Heart left ventricle (tissue), 16 donors: ENCODE data around the gene POLR2L. TPM values are rescaled to one million over a fixed set of nuclear protein-coding genes. Genes with fewer than 3 reads are reported as not detected.

ENCODE experiments used
- ATAC-seq, 4 donors: fragments of 200-7000 bp; cut with Tn5 transposase; one replicate each; pipeline ENCODE4 v1.9.1; 2020 to 2022; ENCODE audit warnings: moderate library complexity in 4 of 4, mild to moderate bottlenecking in 3 of 4, moderate number of reproducible peaks in 1 of 4
- DNase-seq, 5 donors: peaks; one replicate each; pipeline ENCODE4 v3.0.0-alpha.2; 2020
- H3K27ac ChIP-seq, 12 donors: fragments of 200-600 bp; sonication (generic) in 4 of 12; one replicate each; pipeline versions ENCODE4 v1.5.0 to v1.8.0; 2016 to 2022; ENCODE audit warnings: mild to moderate bottlenecking in 2 of 12
- H3K27me3 ChIP-seq, 9 donors: fragments of 200-600 bp; sonication (generic) in 2 of 9; one replicate each; pipeline versions ENCODE4 v1.5.1 to v1.8.0; 2016 to 2022; ENCODE audit warnings: mild to moderate bottlenecking in 3 of 9
- H3K36me3 ChIP-seq, 9 donors: fragments of 200-600 bp; sonication (generic) in 2 of 9; one replicate each; pipeline versions ENCODE4 v1.5.0 to v1.8.0; 2018 to 2022; ENCODE audit warnings: mild to moderate bottlenecking in 2 of 9
- H3K4me1 ChIP-seq, 12 donors: fragments of 200-600 bp; sonication (generic) in 4 of 12; one replicate each; pipeline versions ENCODE4 v1.5.0 to v1.8.0; 2016 to 2022; ENCODE audit warnings: mild to moderate bottlenecking in 3 of 12
- H3K4me3 ChIP-seq, 12 donors: fragments of 200-600 bp; sonication (generic) in 4 of 12; one replicate each; pipeline versions ENCODE4 v1.5.0 to v1.8.0; 2017 to 2022; ENCODE audit warnings: mild to moderate bottlenecking in 9 of 12, moderate library complexity in 4 of 12
- H3K9me3 ChIP-seq, 12 donors: fragments of 200-600 bp; sonication (generic) in 4 of 12; one replicate each; pipeline versions ENCODE4 v1.5.0 to v1.8.0; 2016 to 2022; ENCODE audit warnings: mild to moderate bottlenecking in 1 of 12
- POLR2A ChIP-seq, 2 donors: fragments of 450-650 bp; IDR thresholded peaks; one replicate each; pipeline ENCODE4 v1.6.1; 2017; ENCODE audit warnings: antibody characterized with exemption in 2 of 2, mild to moderate bottlenecking in 2 of 2, moderate library complexity in 2 of 2
- WGBS, 4 donors: extraction: QIAGEN DNeasy Blood & Tissue Kit in 2 of 4; methylation state at CpG; one replicate each; pipeline versions ENCODE4 v1.1.5 to v1.1.7; 2013 to 2018; 5-methylcytosine and 5-hydroxymethylcytosine counted together
- intact Hi-C, 10 donors: fragments of 100-400 bp; cut with DNase I; formaldehyde crosslinking; loops; one replicate each; pipeline versions ENCODE4 v1.11.1 to v1.14.2; 2022
- polyA plus RNA-seq, 2 donors: library from polyadenylated mRNA; stranded (reverse); fragments of 200-250 nt; gene quantifications; one replicate each; pipeline ENCODE4 v1.2.3, GENCODE V29; 2013
- total RNA-seq, 9 donors: library from RNA; depleted of rRNA in 2 of 9; stranded (reverse); fragments of >200 nt in 2 of 9; fragmentation: NEBNext Ultra II Directional in 3 of 9; extraction: Animal tissue kit (Norgen Biotek cat#: 25700) in 3 of 9; gene quantifications; one replicate each; pipeline versions ENCODE4 v1.1.0 to v1.2.4, GENCODE V29; 2016 to 2023
- TF ChIP-seq, protein P1 (sequence below), 12 donors: fragments of 200-600 bp; sonication (generic) in 4 of 12; IDR thresholded peaks; one replicate each; pipeline versions ENCODE4 v1.5.0 to v1.8.0; 2018 to 2022; ENCODE audit warnings: antibody characterized with exemption in 12 of 12, mild to moderate bottlenecking in 5 of 12
- donor health status: ischemic (EF 13 %, LVEDD 7.1; RV severe dilation, severe dysfunction).
- donor health status: healthy with polysubstance abuse.
- donor health status: DM: no; HTN: yes; CAD: no.
- donor health status: DM: no; HTN: no; CAD: no.
- donor health status: ischemic (EF 25% LVEDD 6.9; RV normal size, moderate dysfunction).
- donor health status: ischemic (EF 25% LVEDD 5.7; RV mildly dilated, moderate dysfunction).
- donor health status: healthy.
- donor health status: DM: yes; HTN: yes; CAD: no.
- donor health status: ischemic (EF 35%, LVEDD 5.7; RV mildly dilated, moderate dysfunction).
- donor health status: nonischemic (EF 11% LVEDD 7.7; RV severe dilation, severe dysfunction).
- donor health status: DM: yes; HTN: yes; CAD: no.
- donor health status: PGD.
- donor health status: ischemic (EF 29% LVEDD 5.4; RV normal size, mild dysfunction).
- donor health status: nonischemic (EF 23%, LVEDD 6.1; RV moderate dilation, normal function).

POLR2L gene
- total and polyA plus RNA-seq, 11 donors: 74.4 to 267 (median 208) TPM

DNA sequence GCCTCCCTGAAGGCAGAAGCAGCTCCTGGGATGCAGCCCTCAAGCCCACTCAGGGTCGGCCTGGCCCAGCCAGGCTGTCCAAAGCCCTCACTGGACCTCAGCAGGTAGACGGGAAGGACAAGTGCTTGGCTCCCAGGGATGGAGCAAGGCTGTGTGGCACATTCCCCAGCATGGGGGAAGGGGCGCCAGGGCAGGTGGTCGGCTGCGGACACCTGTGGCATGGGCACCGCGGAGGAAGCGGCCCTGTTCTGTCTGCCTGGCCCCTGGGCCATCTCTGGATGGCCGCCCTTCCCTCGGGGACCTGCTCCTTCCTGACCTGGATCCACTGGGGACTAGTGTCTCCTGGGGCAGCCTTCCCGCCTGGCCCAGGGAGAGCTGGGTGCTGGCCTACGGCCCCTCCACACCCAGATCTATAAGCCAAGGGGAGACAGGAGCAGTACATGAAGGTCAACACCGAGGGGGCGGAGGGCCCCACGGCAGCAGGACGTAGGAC, 42.3 kb upstream of the POLR2L start:
- 81 to 88% (median 87%) methylated on average over 7 to 16 of the region's 16 CpGs for WGBS, 4 donors
- Histone ChIP-seq H3K27ac (no peak overlapping the region), H3K36me3 (peaks cover 0 to 38% (median 17%) of the 10 kb centered on the region in 9 donors), H3K27me3 (no peaks in the 10 kb centered on the region), H3K4me1 (no peaks in the 10 kb centered on the region), H3K4me3 (no peak overlapping the region), H3K9me3 (no peaks in the 10 kb centered on the region)
- no peak for TF ChIP-seq POLR2A (IDR thresholded peaks at IDR 0.05)
- TF ChIP-seq, protein P1, sequence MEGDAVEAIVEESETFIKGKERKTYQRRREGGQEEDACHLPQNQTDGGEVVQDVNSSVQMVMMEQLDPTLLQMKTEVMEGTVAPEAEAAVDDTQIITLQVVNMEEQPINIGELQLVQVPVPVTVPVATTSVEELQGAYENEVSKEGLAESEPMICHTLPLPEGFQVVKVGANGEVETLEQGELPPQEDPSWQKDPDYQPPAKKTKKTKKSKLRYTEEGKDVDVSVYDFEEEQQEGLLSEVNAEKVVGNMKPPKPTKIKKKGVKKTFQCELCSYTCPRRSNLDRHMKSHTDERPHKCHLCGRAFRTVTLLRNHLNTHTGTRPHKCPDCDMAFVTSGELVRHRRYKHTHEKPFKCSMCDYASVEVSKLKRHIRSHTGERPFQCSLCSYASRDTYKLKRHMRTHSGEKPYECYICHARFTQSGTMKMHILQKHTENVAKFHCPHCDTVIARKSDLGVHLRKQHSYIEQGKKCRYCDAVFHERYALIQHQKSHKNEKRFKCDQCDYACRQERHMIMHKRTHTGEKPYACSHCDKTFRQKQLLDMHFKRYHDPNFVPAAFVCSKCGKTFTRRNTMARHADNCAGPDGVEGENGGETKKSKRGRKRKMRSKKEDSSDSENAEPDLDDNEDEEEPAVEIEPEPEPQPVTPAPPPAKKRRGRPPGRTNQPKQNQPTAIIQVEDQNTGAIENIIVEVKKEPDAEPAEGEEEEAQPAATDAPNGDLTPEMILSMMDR (IDR thresholded peaks at IDR 0.05): no peak
- intact Hi-C loops: no loop called here
- no peak for ATAC-seq
- no peak for DNase-seq

DNA sequence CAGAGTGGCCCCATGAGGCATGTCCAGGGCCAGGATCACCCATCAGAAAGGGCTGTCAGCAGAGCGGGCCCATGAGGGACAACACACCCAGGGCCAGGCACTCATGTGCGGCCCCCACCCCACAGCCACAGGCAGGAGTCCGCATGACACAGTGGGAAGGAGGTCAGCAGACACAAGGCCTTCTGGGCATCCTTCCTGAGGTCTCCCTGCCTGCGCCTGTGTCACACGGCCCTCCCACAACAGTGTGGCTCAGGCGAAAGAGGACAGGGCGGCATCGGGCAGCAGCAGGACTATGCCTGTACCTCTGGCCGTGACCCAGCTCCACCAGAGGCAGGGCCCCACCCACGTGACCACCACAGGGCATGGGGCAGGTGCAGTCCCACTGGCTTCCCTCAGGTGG, 41.2 kb upstream of the POLR2L start:
- ATAC-seq (no peak), DNase-seq (no peak)
- Histone ChIP-seq H3K27me3 (no peaks in the 10 kb centered on the region), H3K27ac (no peak overlapping the region), H3K36me3 (peaks cover 0 to 42% (median 18%) of the 10 kb centered on the region in 9 donors), H3K9me3 (no peaks in the 10 kb centered on the region), H3K4me3 (no peak overlapping the region), H3K4me1 (no peaks in the 10 kb centered on the region)
- 84 to 88% (median 88%) methylated on average over 8 to 10 of the region's 10 CpGs for WGBS, 4 donors
- intact Hi-C loops: no loop called here
- TF ChIP-seq, protein P1 (IDR thresholded peaks at IDR 0.05): no peak
- no peak for TF ChIP-seq POLR2A (IDR thresholded peaks at IDR 0.05)

DNA sequence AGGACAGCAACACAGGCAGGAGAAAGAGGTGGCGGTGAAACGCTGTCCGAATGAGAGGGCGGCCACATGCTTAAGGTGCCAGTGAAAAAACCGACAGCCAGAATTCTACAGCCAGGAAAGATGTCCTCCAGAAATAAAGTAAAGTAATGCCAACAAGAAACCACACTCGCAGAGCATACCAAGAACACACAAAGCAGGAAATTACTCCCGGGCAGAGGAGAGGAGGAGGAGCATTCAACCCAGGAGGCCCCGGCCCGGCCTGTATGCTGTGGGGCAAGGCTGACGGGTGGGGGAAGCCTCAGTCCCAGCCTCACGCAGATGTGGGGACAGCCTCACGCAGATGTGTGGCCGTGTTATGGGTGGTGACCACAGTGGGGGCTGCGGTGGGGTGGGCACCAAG, 40.3 kb upstream of the POLR2L start:
- DNase-seq: no peak
- H3K4me1 ChIP-seq: no peaks in the 10 kb centered on the region
- intact Hi-C loops: no loop called here
- TF ChIP-seq POLR2A (IDR thresholded peaks at IDR 0.05): no peak
- TF ChIP-seq, protein P1 (IDR thresholded peaks at IDR 0.05): no peak
- H3K36me3 ChIP-seq: peaks cover 0 to 42% (median 18%) of the 10 kb centered on the region in 9 donors
- WGBS, 4 donors: 87 to 93% (median 92%) methylated on average over 9 to 14 of the region's 14 CpGs
- no peaks in the 10 kb centered on the region for H3K9me3 ChIP-seq
- H3K27me3 ChIP-seq: no peaks in the 10 kb centered on the region
- no peak overlapping the region for H3K4me3 ChIP-seq
- no peak overlapping the region for H3K27ac ChIP-seq
- no peak for ATAC-seq

DNA sequence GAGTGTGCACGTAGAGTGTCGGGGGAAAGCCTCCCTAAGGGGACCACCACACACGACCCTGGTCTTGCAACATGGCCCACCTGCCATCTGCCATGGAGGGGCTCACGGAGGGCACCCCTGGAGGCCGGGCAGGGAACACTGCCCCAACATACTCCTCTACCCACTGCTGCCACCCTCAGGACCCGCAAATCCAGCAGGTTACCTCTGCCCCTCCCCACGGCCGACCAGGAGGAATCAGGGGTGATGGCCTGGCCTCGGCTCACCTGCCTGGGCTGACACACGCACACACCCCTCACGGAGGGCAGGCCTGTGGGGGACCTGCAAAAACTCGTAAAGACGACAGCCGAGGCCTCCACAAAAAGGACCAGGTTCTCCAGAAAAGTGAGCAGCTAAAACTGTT, 38.1 kb upstream of the POLR2L start:
- H3K36me3 ChIP-seq: peaks cover 0 to 34% (median 14%) of the 10 kb centered on the region in 9 donors
- peaks cover 0 to 12% (median 0%) of the 10 kb centered on the region in 12 donors for H3K4me1 ChIP-seq
- ATAC-seq (no peak), DNase-seq (no peak)
- intact Hi-C loops: no loop called here
- no peaks in the 10 kb centered on the region for H3K27me3 ChIP-seq
- no peak for TF ChIP-seq POLR2A (IDR thresholded peaks at IDR 0.05)
- TF ChIP-seq, protein P1 (IDR thresholded peaks at IDR 0.05): no peak
- no peaks in the 10 kb centered on the region for H3K9me3 ChIP-seq
- no peak overlapping the region for H3K27ac ChIP-seq
- 88 to 93% (median 90%) methylated on average over 8 to 14 of the region's 14 CpGs for WGBS, 4 donors
- no peak overlapping the region for H3K4me3 ChIP-seq
